Daoy (cell line): ENCODE measurements around the gene CBLIF. TPM values are rescaled to one million over a fixed set of nuclear protein-coding genes. Genes with fewer than 3 reads are reported as not detected.
A peak's percentile ranks its signal among the peaks of the same experiment; 100 is the strongest.
"Not testable (repeated sequence)": the region's sequence is repeated elsewhere in the genome, so short reads cannot be mapped to it uniquely, and the experiment has no call there.

Source experiments
- DNase-seq: peaks from one replicate; pipeline ENCODE4 v3.0.0-alpha.2; 2015; ENCODE audit warnings: low read depth
- total RNA-seq: library from RNA; depleted of rRNA; stranded (reverse); fragments of >200 nt; shearing (Covaris generic); gene quantifications from 2 replicates; pipeline ENCODE4 v1.2.3, GENCODE V29; 2014; rRNA removed

CBLIF gene
- not detected in 2 replicates for total RNA-seq

GRCh38 chr11:59845399-59845798 lies at the start of gene CBLIF:
Gene CBLIF, minus strand, starts transcription at chr11:59845499. Its CDS starts 46 bp downstream, at chr11:59845453.
- no peak for DNase-seq

- DNase-seq: no peak
Measured at GRCh38 chr11:59894616-59895015, 49.3 kb upstream of the CBLIF start.

- peak; percentile 11 for DNase-seq
Measured at GRCh38 chr11:59891781-59892181, 46.5 kb upstream of the CBLIF start.

- DNase-seq: not testable (repeated sequence)
Measured at GRCh38 chr11:59887156-59887555, 41.9 kb upstream of the CBLIF start.

- no peak for DNase-seq
Measured at GRCh38 chr11:59883597-59883996, 38.3 kb upstream of the CBLIF start.

GRCh38 chr11:59879567-59879966 lies 34.3 kb upstream of the CBLIF start:
- DNase-seq: no peak

- peak; percentile 5 for DNase-seq
Measured at GRCh38 chr11:59878575-59878974, 33.3 kb upstream of the CBLIF start, which contains the start of gene OOSP3. Gene OOSP3, plus strand, starts transcription at chr11:59878782. Its CDS starts 27 bp downstream, at chr11:59878809.

- no peak for DNase-seq
Measured at GRCh38 chr11:59877784-59878183, 32.5 kb upstream of the CBLIF start.

GRCh38 chr11:59877325-59877724 lies 32.0 kb upstream of the CBLIF start:
- no peak for DNase-seq

GRCh38 chr11:59875856-59876519 lies 30.7 kb upstream of the CBLIF start:
- DNase-seq: no peak

- DNase-seq: no peak
Measured at GRCh38 chr11:59872076-59872475, 26.8 kb upstream of the CBLIF start.

- no peak for DNase-seq
Measured at GRCh38 chr11:59867946-59868345, 22.6 kb upstream of the CBLIF start.

- DNase-seq: no peak
Measured at GRCh38 chr11:59866836-59867235, 21.5 kb upstream of the CBLIF start.

- no peak for DNase-seq
Measured at GRCh38 chr11:59866397-59866796, 21.1 kb upstream of the CBLIF start, which contains the start of gene TCN1. Gene TCN1, minus strand, starts transcription at chr11:59866487. Its CDS starts 17 bp downstream, at chr11:59866470.

- peak; percentile 15 for DNase-seq
Measured at GRCh38 chr11:59865031-59865430, 19.7 kb upstream of the CBLIF start.

- no peak for DNase-seq
Measured at GRCh38 chr11:59862252-59862651, 17.0 kb upstream of the CBLIF start.

- DNase-seq: no peak
Measured at GRCh38 chr11:59859673-59860072, 14.4 kb upstream of the CBLIF start.

- peak; percentile 39 for DNase-seq
Measured at GRCh38 chr11:59857439-59858434, 12.4 kb upstream of the CBLIF start.

GRCh38 chr11:59854871-59855270 lies 9.6 kb upstream of the CBLIF start:
- no peak for DNase-seq

GRCh38 chr11:59851416-59851815 lies 6.1 kb upstream of the CBLIF start:
- not testable (repeated sequence) for DNase-seq

GRCh38 chr11:59849551-59849950 lies 4.3 kb upstream of the CBLIF start:
- not testable (repeated sequence) for DNase-seq

GRCh38 chr11:59849129-59849528 lies 3.8 kb upstream of the CBLIF start:
- no peak for DNase-seq
